DOHH2 (cell line): ENCODE measurements around the gene HHATL.

ENCODE experiments used
- H3F3A ChIP-seq: fragments of 200-600 bp; sonication (generic), shearing (Covaris generic); 2 replicates; pipeline ENCODE4 v1.6.0; 2016; ENCODE audit warnings: antibody characterized with exemption, mild to moderate bottlenecking; ENCODE audit not compliant: control insufficient read depth, insufficient read depth
- H3K27ac ChIP-seq: fragments of 200-600 bp; sonication (generic); 2 replicates; pipeline ENCODE4 v1.5.1; 2014; ENCODE audit warnings: low read depth, mild to moderate bottlenecking, low read length, moderate library complexity
- H3K27me3 ChIP-seq: fragments of 200-600 bp; sonication (generic); 2 replicates; pipeline ENCODE4 v1.6.1; 2014; ENCODE audit warnings: mild to moderate bottlenecking, low read length, mixed read lengths; ENCODE audit not compliant: control insufficient read depth
- H3K36me3 ChIP-seq: fragments of 200-600 bp; sonication (generic); 2 replicates; pipeline ENCODE4 v1.6.1; 2014; ENCODE audit warnings: mild to moderate bottlenecking, low read length, moderate library complexity, mixed read lengths; ENCODE audit not compliant: control insufficient read depth
- H3K4me1 ChIP-seq: fragments of 200-600 bp; sonication (generic); 2 replicates; pipeline ENCODE4 v1.6.1; 2014; ENCODE audit warnings: mild to moderate bottlenecking, low read length, mixed read lengths; ENCODE audit not compliant: control insufficient read depth
- H3K4me2 ChIP-seq: fragments of 200-600 bp; sonication (generic); 2 replicates; pipeline ENCODE4 v1.6.0; 2014; ENCODE audit warnings: mild to moderate bottlenecking, low read length, moderate library complexity
- H3K4me3 ChIP-seq: fragments of 200-600 bp; sonication (generic); 2 replicates; pipeline ENCODE4 v1.5.1; 2014; ENCODE audit warnings: mild to moderate bottlenecking, low read length, mixed read lengths
- H3K79me2 ChIP-seq: fragments of 200-600 bp; sonication (generic); 2 replicates; pipeline ENCODE4 v1.6.1; 2014; ENCODE audit warnings: mild to moderate bottlenecking, low read length, mixed read lengths; ENCODE audit not compliant: control insufficient read depth
- H3K9me2 ChIP-seq: fragments of 200-600 bp; sonication (generic); replicated peaks from 2 replicates; pipeline ENCODE4 v1.6.1; 2014; ENCODE audit warnings: mild to moderate bottlenecking, low read length, mixed read lengths; ENCODE audit not compliant: control insufficient read depth
- H3K9me3 ChIP-seq: fragments of 200-600 bp; sonication (generic); 2 replicates; pipeline ENCODE4 v1.6.1; 2014; ENCODE audit warnings: antibody characterized with exemption, low read length, mixed read lengths; ENCODE audit not compliant: control insufficient read depth, insufficient read depth
- H4K20me1 ChIP-seq: fragments of 200-600 bp; sonication (generic); 2 replicates; pipeline ENCODE4 v1.6.0; 2014; ENCODE audit warnings: low read depth, mild to moderate bottlenecking, antibody characterized with exemption, low read length, moderate library complexity; ENCODE audit not compliant: control insufficient read depth, insufficient read depth
- EZH2phosphoT487 ChIP-seq: fragments of 200-600 bp; sonication (generic); IDR thresholded peaks from 2 replicates; pipeline ENCODE4 v1.6.1; 2017; ENCODE audit warnings: borderline replicate concordance, mild to moderate bottlenecking, antibody characterized with exemption, low read length, moderate library complexity, mixed read lengths
- TF ChIP-seq, protein P1 (sequence below): fragments of 200-600 bp; sonication (generic); IDR thresholded peaks from one replicate; pipeline ENCODE4 v1.5.1; 2014; ENCODE audit warnings: antibody characterized with exemption, mild to moderate bottlenecking, low read depth, low read length; ENCODE audit not compliant: poor library complexity, severe bottlenecking

The HHATL gene

DNA sequence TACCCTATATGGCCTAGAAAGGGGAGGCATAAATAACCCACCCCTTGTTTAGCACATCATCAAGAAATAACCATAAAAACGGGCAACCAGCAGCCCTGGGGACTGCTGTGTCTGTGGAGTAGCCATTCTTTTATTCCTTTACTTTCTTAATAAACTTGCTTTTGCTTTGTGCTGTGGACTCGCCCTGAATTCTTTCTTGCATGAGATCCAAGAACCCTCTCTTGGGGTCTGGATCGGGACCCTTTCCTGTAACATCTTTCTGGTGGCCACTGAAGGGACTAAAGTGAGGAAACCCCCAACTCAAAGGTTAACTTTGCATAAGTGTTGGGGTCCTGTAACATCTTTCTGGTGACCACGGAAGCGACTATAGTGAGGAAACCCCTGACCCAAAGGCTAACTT is 15.7 kb upstream of the HHATL start:
- H3F3A ChIP-seq = no peaks in the 10 kb centered on the region
- no peaks in the 10 kb centered on the region for H3K79me2 ChIP-seq
- TF ChIP-seq EZH2phosphoT487 = no peak
- TF ChIP-seq, protein P1, sequence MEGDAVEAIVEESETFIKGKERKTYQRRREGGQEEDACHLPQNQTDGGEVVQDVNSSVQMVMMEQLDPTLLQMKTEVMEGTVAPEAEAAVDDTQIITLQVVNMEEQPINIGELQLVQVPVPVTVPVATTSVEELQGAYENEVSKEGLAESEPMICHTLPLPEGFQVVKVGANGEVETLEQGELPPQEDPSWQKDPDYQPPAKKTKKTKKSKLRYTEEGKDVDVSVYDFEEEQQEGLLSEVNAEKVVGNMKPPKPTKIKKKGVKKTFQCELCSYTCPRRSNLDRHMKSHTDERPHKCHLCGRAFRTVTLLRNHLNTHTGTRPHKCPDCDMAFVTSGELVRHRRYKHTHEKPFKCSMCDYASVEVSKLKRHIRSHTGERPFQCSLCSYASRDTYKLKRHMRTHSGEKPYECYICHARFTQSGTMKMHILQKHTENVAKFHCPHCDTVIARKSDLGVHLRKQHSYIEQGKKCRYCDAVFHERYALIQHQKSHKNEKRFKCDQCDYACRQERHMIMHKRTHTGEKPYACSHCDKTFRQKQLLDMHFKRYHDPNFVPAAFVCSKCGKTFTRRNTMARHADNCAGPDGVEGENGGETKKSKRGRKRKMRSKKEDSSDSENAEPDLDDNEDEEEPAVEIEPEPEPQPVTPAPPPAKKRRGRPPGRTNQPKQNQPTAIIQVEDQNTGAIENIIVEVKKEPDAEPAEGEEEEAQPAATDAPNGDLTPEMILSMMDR = no peak
- H3K36me3 ChIP-seq = no peaks in the 10 kb centered on the region
- no peak overlapping the region for H3K27ac ChIP-seq
- no peaks in the 10 kb centered on the region for H3K27me3 ChIP-seq
- H3K9me3 ChIP-seq = no peaks in the 10 kb centered on the region
- H4K20me1 ChIP-seq = no peaks in the 10 kb centered on the region
- no peak overlapping the region for H3K4me3 ChIP-seq
- H3K4me1 ChIP-seq = peaks cover 19% of the 10 kb centered on the region
- H3K4me2 ChIP-seq = no peak overlapping the region
- H3K9me2 ChIP-seq = no peaks in the 10 kb centered on the region

DNA sequence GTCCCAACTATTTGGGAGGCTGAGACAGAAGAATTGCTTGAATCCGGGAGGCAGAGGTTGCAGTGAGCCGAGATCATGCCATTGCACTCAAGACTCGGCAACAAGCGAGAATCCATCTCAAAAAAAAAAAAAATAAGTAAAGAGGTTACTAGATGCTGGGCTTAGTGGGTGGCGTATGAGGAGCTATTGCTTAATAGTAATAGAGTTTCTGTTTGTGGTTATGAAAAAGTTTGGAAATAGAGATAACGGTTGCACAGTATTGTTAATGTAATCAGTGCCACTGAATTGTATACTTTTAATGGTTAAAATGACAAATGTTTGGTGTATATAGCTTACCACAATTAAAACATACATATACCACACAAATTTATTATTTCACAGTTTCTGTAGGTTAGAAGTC is 14.7 kb upstream of the HHATL start:
- H3K27ac ChIP-seq = no peak overlapping the region
- H3K9me3 ChIP-seq = no peaks in the 10 kb centered on the region
- H3K79me2 ChIP-seq = no peaks in the 10 kb centered on the region
- H3K4me1 ChIP-seq = peaks cover 29% of the 10 kb centered on the region
- no peak overlapping the region for H3K4me2 ChIP-seq
- H3K4me3 ChIP-seq = no peak overlapping the region
- no peaks in the 10 kb centered on the region for H3K9me2 ChIP-seq
- no peaks in the 10 kb centered on the region for H4K20me1 ChIP-seq
- TF ChIP-seq, protein P1 = no peak
- TF ChIP-seq EZH2phosphoT487 = no peak
- H3K36me3 ChIP-seq = no peaks in the 10 kb centered on the region
- no peaks in the 10 kb centered on the region for H3K27me3 ChIP-seq
- no peaks in the 10 kb centered on the region for H3F3A ChIP-seq

DNA sequence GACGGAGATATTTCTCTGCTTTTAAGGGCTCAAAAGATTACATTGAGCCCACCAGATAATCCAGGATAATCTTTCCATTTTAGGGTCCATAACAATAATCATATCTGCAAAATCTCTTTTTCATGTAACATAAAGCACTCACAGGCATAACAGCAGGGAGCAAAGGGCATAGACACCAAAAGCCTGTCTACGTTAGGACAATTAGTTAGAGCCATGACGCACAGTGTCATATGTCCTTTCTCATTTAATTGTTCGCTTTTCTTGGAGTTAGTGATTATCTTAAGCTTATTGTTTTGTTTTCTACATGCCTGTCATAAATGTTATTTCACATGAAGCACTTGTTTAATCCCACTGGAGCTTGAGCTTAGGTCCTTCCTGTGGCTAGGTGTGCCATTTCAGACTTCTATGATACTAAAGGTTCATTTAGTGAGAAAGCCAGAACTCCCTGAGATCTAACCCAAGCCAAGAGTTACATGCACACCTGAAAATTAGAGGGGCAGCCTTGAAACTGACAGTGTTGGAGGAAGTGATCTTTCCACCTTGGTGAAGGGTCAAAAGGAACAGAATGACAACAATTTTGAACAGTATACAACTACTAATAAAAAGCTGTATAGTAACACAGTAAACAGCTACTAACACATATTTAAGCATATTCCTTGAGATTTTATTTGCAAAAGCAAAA is 11.7 kb upstream of the HHATL start:
- Histone ChIP-seq H4K20me1 (no peaks in the 10 kb centered on the region), H3K27me3 (no peaks in the 10 kb centered on the region), H3K9me2 (no peaks in the 10 kb centered on the region), H3K4me2 (peak overlapping the region; percentile 65), H3F3A (no peaks in the 10 kb centered on the region), H3K79me2 (no peaks in the 10 kb centered on the region), H3K9me3 (no peaks in the 10 kb centered on the region), H3K4me3 (no peak overlapping the region), H3K27ac (peak overlapping the region; percentile 4; the same call in 1 of the 2 replicates), H3K36me3 (no peaks in the 10 kb centered on the region), H3K4me1 (peaks cover 34% of the 10 kb centered on the region)
- no peak for TF ChIP-seq EZH2phosphoT487
- TF ChIP-seq, protein P1 = no peak
